Keratinocyte (primary cell): ENCODE results near the gene ADRB1.

Experiments used
- CTCF ChIP-seq, 3 experiments: IDR thresholded peaks in 1 of 3; conservative IDR thresholded peaks in 1 of 3; optimal IDR thresholded peaks in 1 of 3; 2 replicates in 2 of 3; 3 replicates in 1 of 3; pipeline versions ENCODE3 to v1.5.1; 2011; ENCODE audit warnings: low read length in 3 of 3, mild to moderate bottlenecking in 3 of 3, moderate library complexity in 2 of 3, control low read depth in 1 of 3, inconsistent platforms in 1 of 3; ENCODE audit not compliant: insufficient read depth in 2 of 3; ENCODE audit errors: extremely low read depth in 1 of 3
- EZH2 ChIP-seq: IDR thresholded peaks from one replicate; pipeline ENCODE4 v1.6.1; 2012; ENCODE audit warnings: inconsistent platforms, mild to moderate bottlenecking, low read length, moderate library complexity

GRCh38 chr10:114065049-114065435, 21.4 kb downstream of the ADRB1 start:
- TF ChIP-seq EZH2: no peak
- TF ChIP-seq CTCF (optimal IDR thresholded peaks at IDR 0.05 in 1 of 3, IDR thresholded peaks at IDR 0.05 in 1 of 3, conservative IDR thresholded peaks at IDR 0.05 in 1 of 3; ENCODE audit: extremely low read depth in 1 of 3, insufficient read depth in 2 of 3, low read length in 3 of 3): no peak
